ENCODE measurements around the gene BAHCC1.
A peak's percentile ranks its signal among the peaks of the same experiment; 100 is the strongest.

The BAHCC1 gene

GRCh38 chr17:81379523-81379942, 15.7 kb upstream of the BAHCC1 start:
- DNase-seq (ENCODE audit: low read depth) = peak; percentile 77
- TF ChIP-seq CTCF (IDR thresholded peaks at IDR 0.05; ENCODE audit: insufficient read depth, low read depth, low read length, missing control alignments) = no peak
- H3K4me3 ChIP-seq (ENCODE audit: low read length) = no peak overlapping the region

- DNase-seq (ENCODE audit: low read depth) = no peak
- no peak for TF ChIP-seq CTCF (IDR thresholded peaks at IDR 0.05; ENCODE audit: insufficient read depth, low read depth, low read length, missing control alignments)
- H3K4me3 ChIP-seq (ENCODE audit: low read length) = no peak overlapping the region
Observed at GRCh38 chr17:81380131-81380530, 15.1 kb upstream of the BAHCC1 start.

- H3K4me3 ChIP-seq (ENCODE audit: low read length) = no peak overlapping the region
- DNase-seq (ENCODE audit: low read depth) = no peak
- TF ChIP-seq CTCF (IDR thresholded peaks at IDR 0.05; ENCODE audit: insufficient read depth, low read depth, low read length, missing control alignments) = no peak
Observed at GRCh38 chr17:81380666-81381518, 14.4 kb upstream of the BAHCC1 start.

- TF ChIP-seq CTCF (IDR thresholded peaks at IDR 0.05; ENCODE audit: insufficient read depth, low read depth, low read length, missing control alignments) = no peak
- H3K4me3 ChIP-seq (ENCODE audit: low read length) = no peak overlapping the region
- DNase-seq (ENCODE audit: low read depth) = no peak
Observed at GRCh38 chr17:81381632-81382577, 13.4 kb upstream of the BAHCC1 start.

GRCh38 chr17:81382851-81383250, 12.4 kb upstream of the BAHCC1 start:
- H3K4me3 ChIP-seq (ENCODE audit: low read length) = no peak overlapping the region
- no peak for TF ChIP-seq CTCF (IDR thresholded peaks at IDR 0.05; ENCODE audit: insufficient read depth, low read depth, low read length, missing control alignments)
- DNase-seq (ENCODE audit: low read depth) = no peak

GRCh38 chr17:81383504-81384421, 11.5 kb upstream of the BAHCC1 start:
- H3K4me3 ChIP-seq (ENCODE audit: low read length) = no peak overlapping the region
- DNase-seq (ENCODE audit: low read depth) = no peak
- no peak for TF ChIP-seq CTCF (IDR thresholded peaks at IDR 0.05; ENCODE audit: insufficient read depth, low read depth, low read length, missing control alignments)
